GM19455 (cell line): Measurements from ENCODE around the gene LCP2.

Experiments
- ATAC-seq: cut with Tn5 transposase; IDR thresholded peaks from one replicate; pipeline ENCODE4 v1.9.1; 2021; ENCODE audit not compliant: unreplicated experiment

Gene LCP2

GRCh38 chr5:170316937-170317336 lies 19.4 kb upstream of the LCP2 start:
- no peak for ATAC-seq

- ATAC-seq, result no peak
Measured at GRCh38 chr5:170315154-170315553, 17.6 kb upstream of the LCP2 start.

- ATAC-seq, result no peak
Measured at GRCh38 chr5:170314541-170315095, 17.0 kb upstream of the LCP2 start.

DNA sequence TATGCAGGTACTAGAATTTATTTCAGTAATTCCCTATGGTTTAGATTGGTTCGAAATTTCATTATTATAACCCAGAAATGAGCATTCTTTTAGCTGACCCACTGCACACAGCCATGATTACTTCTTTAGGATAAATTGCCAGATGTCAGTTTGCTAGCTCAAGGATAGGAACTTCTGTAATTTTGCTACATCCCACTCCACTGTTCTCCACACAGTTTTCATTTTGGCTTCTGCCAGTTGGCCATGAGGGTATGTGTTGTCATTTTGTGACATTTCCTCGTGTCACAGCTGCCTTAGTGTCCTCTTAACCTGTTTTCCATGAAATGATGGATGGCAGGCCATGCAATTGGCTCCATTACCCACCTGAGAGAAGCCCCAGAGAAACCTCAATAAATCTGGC lies 16.2 kb upstream of the LCP2 start:
- ATAC-seq, result no peak

DNA sequence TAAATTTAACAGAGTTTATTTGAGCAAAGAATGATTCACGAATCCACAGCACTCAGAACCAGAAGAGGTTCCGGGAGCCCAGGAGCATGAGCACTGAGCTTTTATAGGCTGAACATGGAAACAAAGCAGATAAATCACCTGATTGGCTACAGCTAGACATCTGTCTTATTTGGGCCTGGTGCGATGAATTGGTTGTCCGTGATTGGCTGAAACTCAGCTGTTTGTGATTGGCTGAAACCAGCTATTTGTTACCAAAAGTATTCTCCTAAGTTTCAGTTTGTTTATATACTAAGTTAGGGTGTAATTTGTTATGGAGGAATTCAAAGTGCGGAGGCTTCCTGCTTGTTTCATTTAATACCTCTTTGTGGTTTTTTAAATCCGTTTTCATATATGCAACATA lies 15.8 kb upstream of the LCP2 start:
- no peak for ATAC-seq

- no peak for ATAC-seq
Measured at GRCh38 chr5:170312666-170313065, 15.1 kb upstream of the LCP2 start.

GRCh38 chr5:170312301-170312595 lies 14.7 kb upstream of the LCP2 start:
- no peak for ATAC-seq

DNA sequence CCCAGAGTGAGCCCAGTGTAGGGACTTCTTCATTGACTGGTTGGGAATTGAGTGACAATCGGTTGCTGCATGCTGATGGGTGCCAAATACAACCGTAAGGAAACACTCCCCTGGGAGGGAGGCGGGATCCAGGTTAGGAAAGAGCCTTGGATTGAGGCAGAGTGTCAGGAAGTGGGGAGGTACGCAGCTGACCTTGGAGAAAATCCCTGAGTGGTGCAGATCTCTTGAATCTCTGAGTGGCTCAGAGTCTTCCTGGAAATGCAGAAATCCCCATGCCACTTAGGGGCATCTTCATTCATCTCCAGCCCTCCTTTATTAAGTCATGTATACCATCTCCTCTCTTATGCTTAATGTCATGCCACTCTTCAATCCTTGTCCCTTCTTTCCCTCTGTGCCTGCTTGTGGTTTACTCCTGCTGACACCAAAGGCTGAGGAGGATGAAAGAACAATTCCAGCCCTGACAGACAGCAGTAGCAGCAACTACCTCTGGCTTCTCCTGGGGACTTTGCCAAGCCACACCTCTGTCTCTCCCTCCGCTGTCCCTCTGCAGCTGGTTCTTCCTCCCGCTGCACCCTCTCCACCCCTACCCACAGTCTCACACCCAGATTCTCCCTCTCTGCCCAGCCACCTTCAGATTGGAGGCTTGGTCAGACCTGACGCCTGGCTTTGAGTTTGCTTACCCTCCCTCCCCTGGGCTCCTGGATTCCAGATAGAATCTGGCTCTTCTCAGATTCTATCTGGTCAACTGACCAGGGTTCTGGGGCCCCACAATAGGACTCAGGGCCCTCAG lies 14.1 kb upstream of the LCP2 start:
- no peak for ATAC-seq

DNA sequence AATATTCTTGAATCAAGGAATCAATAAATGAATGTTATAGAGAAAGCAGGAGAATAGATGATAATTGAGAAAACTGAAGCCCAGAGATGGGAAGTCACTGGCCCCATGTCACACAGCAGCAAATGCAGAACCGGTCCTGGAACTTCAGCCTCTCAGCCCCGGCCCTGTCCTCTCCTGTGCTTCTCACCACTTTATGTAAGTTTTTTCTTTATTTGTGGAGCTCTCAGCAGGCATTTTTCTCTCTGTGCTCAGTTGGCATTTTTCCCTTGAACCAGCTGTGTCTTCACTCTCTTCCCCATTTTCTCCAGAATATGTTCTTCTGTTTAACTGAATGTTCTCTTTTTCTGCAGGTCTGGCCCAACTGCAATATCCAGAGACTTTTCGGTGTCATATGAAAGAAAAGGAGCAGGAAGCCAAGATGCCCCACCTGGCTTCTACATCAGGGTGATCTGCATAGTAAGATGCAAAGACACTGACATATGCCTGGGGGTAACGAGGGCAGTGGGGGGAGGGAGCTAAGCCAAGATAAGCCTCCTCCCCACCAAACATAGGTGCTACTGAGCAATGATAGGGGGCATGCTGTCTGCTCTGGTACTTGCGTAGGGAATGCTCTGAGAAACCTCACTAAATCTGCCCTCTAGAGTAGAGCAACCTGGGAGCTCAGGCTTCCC lies 12.8 kb upstream of the LCP2 start:
- no peak for ATAC-seq

DNA sequence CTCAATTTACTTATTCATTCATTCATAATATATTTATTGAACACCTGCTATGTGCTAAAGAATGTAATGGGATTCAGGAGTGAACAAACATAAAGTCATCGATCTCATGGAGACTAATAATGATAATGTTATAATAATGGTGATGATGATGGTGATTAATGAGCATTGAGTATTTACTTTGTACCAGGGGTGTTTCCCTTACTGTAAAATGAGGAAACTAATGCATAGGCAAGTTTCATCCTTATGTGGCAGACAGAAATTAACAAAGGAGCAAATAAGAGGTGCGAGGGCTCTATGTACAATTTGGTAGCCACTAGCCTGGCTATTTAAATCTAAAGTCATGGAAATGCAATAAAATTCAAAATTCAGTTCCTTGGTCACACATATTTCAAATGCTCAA lies 11.1 kb upstream of the LCP2 start:
- ATAC-seq, result no peak

DNA sequence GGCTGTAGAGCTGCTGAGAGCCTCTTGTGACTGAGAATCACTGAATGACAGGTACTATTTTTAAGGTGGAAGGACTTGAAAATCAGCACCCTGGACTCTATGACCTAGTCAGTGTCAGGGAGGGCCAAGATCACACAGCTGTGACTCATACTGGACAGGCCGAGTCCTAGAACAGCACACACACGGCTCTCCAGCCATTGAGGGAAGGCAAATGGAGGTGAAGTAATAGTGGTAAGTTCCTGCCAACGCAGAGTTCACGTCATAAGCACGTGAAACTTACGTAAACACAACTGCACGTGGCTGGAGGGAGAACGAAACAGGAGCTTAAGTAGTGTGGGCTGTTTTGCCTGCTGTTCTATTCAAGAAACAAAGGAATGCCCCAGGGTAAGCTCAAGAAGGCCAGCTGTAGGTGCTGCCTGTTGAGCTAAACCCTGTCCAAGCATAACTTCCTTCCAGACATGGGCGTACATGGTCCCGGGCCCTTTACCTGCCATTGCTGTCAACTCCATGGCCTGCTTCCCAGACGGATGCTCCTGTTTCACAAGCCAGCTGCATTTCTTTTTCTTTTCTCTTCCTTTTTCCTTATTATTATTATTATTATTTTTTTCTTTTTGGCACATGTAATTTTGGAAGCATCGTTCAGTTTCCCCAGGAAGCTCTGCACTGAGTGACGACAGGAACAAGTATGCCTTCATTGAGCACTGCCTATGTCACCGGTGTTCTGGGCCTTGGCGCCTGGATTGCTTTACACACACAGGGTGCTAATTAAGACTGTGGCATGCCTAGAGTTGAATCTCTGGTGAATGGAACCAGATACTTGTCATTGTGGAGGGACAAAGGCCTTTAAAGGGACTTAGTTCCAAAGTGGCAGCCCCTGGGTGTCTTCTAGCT lies 10.2 kb upstream of the LCP2 start:
- no peak for ATAC-seq

DNA sequence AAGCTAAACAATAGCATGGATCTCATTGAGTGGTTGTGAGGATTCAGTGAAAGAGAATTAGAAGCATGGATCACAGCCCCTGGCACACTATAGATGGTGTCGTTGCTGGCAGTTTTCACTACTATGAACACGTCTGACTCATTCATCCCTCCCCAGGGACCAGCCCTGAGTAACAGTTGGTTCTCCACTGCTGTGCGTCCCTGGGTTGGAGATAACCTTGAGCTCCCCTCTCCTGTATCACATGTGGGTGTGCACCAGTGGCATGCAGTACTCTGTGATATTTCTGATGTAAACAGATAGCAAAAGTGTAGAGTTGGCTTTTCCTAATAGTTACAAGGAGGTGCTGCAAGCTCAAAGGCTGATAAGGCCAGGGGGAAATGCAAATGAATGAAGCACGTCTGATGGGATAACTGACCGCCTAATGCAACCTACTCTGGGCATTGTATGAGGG lies 8.8 kb upstream of the LCP2 start:
- no peak for ATAC-seq

GRCh38 chr5:170305646-170306025 lies 8.1 kb upstream of the LCP2 start:
- no peak for ATAC-seq

DNA sequence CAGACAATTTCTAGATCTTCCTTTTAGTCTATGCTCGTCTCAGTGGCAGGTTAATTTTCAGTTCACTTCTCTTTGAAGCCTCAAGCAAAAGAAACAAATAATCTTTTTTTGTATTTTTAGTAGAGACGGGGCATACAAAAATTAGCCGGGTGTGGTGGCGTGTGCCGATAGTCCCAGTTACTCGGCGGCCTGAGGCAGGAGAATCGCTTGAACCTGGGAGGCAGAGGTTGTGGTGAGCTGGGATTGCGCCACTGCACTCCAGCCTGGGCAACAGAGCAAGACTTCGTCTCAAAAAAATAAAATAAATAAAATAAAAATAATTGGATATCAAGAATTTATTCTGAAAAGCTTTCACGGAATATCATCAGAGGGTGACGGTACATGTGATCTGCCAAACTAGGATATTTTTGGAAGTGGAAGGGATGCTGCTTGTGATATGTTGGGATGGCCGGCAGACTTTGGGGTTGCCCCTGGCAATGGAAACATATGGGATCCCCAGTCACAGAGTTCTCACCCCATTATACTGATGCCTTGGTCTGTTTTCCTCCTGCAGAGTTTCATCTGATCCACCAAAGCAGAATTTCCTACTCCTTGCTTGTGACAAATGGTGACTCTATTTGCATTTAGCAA lies 7.6 kb upstream of the LCP2 start:
- no peak for ATAC-seq

GRCh38 chr5:170303549-170303948 lies 6.0 kb upstream of the LCP2 start:
- ATAC-seq, result no peak

- ATAC-seq, result peak; percentile 78
Measured at GRCh38 chr5:170302653-170303501, 5.3 kb upstream of the LCP2 start.

DNA sequence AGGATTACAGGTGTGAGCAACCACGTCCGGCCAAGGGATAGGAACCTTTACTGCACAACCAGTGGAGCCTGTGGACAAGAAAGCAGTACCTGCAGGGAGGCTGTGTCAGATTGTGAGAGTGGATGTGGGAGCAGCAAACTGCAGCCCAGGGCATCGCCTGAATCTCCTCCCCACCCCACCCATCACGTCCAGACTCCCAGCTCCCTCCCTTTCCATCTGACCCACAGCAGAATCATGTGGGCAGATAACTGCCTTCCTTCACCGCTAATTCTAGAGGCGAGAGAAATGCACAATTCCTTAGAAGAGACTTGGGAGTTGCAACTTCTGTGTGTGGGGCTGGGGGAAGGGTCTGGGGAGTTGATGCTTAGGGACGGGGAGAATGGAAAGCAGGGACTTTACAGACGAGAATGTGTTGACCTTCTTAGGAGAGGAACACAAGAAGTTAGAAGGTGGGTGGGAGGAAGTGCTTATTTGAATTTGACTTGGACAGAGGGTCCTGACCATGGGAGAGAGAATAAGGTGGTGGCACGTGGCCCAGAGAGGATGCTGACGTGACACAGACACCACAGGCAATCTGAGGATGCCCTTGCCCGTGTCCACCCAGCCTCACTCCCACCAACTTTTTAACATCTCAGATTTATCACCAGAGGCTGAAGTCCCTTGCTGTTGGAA lies 4.5 kb upstream of the LCP2 start:
- ATAC-seq, result no peak

- no peak for ATAC-seq
Measured at GRCh38 chr5:170301149-170301548, 3.6 kb upstream of the LCP2 start.

GRCh38 chr5:170300361-170301013 lies 2.9 kb upstream of the LCP2 start:
- ATAC-seq, result no peak
